Hepatocyte (in vitro differentiated cells): ENCODE data around the gene BCAS1. TPM values are rescaled to one million over a fixed set of nuclear protein-coding genes. Genes with fewer than 3 reads are reported as not detected.

Experiments
- DNase-seq: peaks from one replicate; pipeline ENCODE4 v3.0.0-alpha.2; 2016; ENCODE audit warnings: low spot score
- H2AFZ ChIP-seq: fragments of 200-600 bp; sonication (generic); 2 replicates; pipeline ENCODE4 v1.6.0; 2016; ENCODE audit warnings: antibody characterized with exemption, mild to moderate bottlenecking
- H3K27ac ChIP-seq: fragments of 200-600 bp; sonication (generic); 2 replicates; pipeline ENCODE4 v1.5.1; 2016; ENCODE audit warnings: mild to moderate bottlenecking
- H3K27me3 ChIP-seq: fragments of 200-600 bp; sonication (generic); 2 replicates; pipeline ENCODE4 v1.6.1; 2016
- H3K36me3 ChIP-seq: fragments of 200-600 bp; sonication (generic); replicated peaks from 2 replicates; pipeline ENCODE4 v1.5.1; 2016; ENCODE audit warnings: low read depth; ENCODE audit not compliant: insufficient read depth
- H3K4me1 ChIP-seq: fragments of 200-600 bp; sonication (generic); 2 replicates; pipeline ENCODE4 v1.5.1; 2016; ENCODE audit warnings: mild to moderate bottlenecking, moderate library complexity; ENCODE audit not compliant: insufficient read depth
- H3K4me2 ChIP-seq: fragments of 200-600 bp; sonication (generic); 2 replicates; pipeline ENCODE4 v1.6.0; 2016
- H3K4me3 ChIP-seq: fragments of 200-600 bp; sonication (generic); 2 replicates; pipeline ENCODE4 v1.5.1; 2016; ENCODE audit warnings: mild to moderate bottlenecking
- H3K79me2 ChIP-seq: fragments of 200-600 bp; sonication (generic); 2 replicates; pipeline ENCODE4 v1.6.0; 2017; ENCODE audit warnings: mild to moderate bottlenecking
- H3K9me2 ChIP-seq: fragments of 200-600 bp; sonication (generic); replicated peaks from 2 replicates; pipeline ENCODE4 v1.6.0; 2017; ENCODE audit warnings: mild to moderate bottlenecking; ENCODE audit not compliant: insufficient read depth
- H3K9me3 ChIP-seq: fragments of 200-600 bp; sonication (generic); 2 replicates; pipeline ENCODE4 v1.5.1; 2016; ENCODE audit warnings: low read depth, mild to moderate bottlenecking
- H4K20me1 ChIP-seq: fragments of 200-600 bp; sonication (generic); 2 replicates; pipeline ENCODE4 v1.6.0; 2016; ENCODE audit warnings: mild to moderate bottlenecking; ENCODE audit not compliant: insufficient read depth, poor library complexity, severe bottlenecking
- CTCF ChIP-seq: fragments of 200-600 bp; sonication (generic); IDR thresholded peaks from 2 replicates; pipeline ENCODE4 v1.5.1; 2016; ENCODE audit warnings: antibody characterized with exemption, mild to moderate bottlenecking; ENCODE audit not compliant: poor library complexity
- EZH2 ChIP-seq: fragments of 200-600 bp; sonication (generic); IDR thresholded peaks from 2 replicates; pipeline ENCODE4 v1.6.1; 2016; ENCODE audit warnings: antibody characterized with exemption, mild to moderate bottlenecking, borderline replicate concordance
- EZH2phosphoT487 ChIP-seq: fragments of 200-600 bp; sonication (generic); IDR thresholded peaks from one replicate; pipeline ENCODE4 v1.6.1; 2018; ENCODE audit warnings: antibody characterized with exemption, mild to moderate bottlenecking, low read depth, moderate library complexity; ENCODE audit not compliant: unreplicated experiment, severe bottlenecking
- WGBS: methylation state at CpG from one replicate; pipeline ENCODE4 v1.1.6; 2016; ENCODE audit warnings: low lambda C conversion rate; ENCODE audit errors: missing lambda C conversion rate; 5-methylcytosine and 5-hydroxymethylcytosine counted together
- polyA plus RNA-seq: library from polyadenylated mRNA; unstranded; fragments of >200 nt; fragmentation: Nextera tagmentation; extraction: Ambion mirVana; gene quantifications from 2 replicates; pipeline ENCODE4 v1.2.1, GENCODE V29; 2016
- total RNA-seq: library from RNA; depleted of rRNA; stranded (reverse); fragments of >200 nt; gene quantifications from 2 replicates; pipeline ENCODE4 v1.2.3, GENCODE V29; 2014

The BCAS1 gene
- total and polyA plus RNA-seq, 2 experiments from 2014 or later: 4.9 to 9.8 TPM

GRCh38 chr20:53962388-53962787 is 108.0 kb downstream of the BCAS1 start:
- Histone ChIP-seq H3K27me3 (no peaks in the 10 kb centered on the region), H4K20me1 (no peaks in the 10 kb centered on the region), H2AFZ (no peak overlapping the region), H3K4me3 (no peak overlapping the region), H3K4me2 (no peak overlapping the region), H3K4me1 (peaks cover 9% of the 10 kb centered on the region), H3K36me3 (no peaks in the 10 kb centered on the region), H3K9me2 (no peaks in the 10 kb centered on the region), H3K9me3 (no peaks in the 10 kb centered on the region), H3K79me2 (no peaks in the 10 kb centered on the region), H3K27ac (no peak overlapping the region)
- no peak for DNase-seq
- WGBS: 98% methylated on average over 3 of the region's 3 CpGs
- TF ChIP-seq EZH2 (no peak), CTCF (no peak), EZH2phosphoT487 (no peak)

- H3K36me3 ChIP-seq: no peaks in the 10 kb centered on the region
- H3K4me1 ChIP-seq: peaks cover 9% of the 10 kb centered on the region
- TF ChIP-seq EZH2: no peak
- TF ChIP-seq EZH2phosphoT487: no peak
- TF ChIP-seq CTCF: no peak
- no peaks in the 10 kb centered on the region for H4K20me1 ChIP-seq
- H3K27ac ChIP-seq: no peak overlapping the region
- H3K9me2 ChIP-seq: no peaks in the 10 kb centered on the region
- H3K79me2 ChIP-seq: no peaks in the 10 kb centered on the region
- H3K4me3 ChIP-seq: no peak overlapping the region
- no peaks in the 10 kb centered on the region for H3K9me3 ChIP-seq
- H2AFZ ChIP-seq: no peak overlapping the region
- no peaks in the 10 kb centered on the region for H3K27me3 ChIP-seq
- no peak for DNase-seq
- 70% methylated on average over 4 of the region's 4 CpGs for WGBS
- H3K4me2 ChIP-seq: no peak overlapping the region
These were observed 108.9 kb downstream of the BCAS1 start for GRCh38 chr20:53961527-53961926.

- no peak overlapping the region for H3K27ac ChIP-seq
- no peaks in the 10 kb centered on the region for H4K20me1 ChIP-seq
- H3K79me2 ChIP-seq: no peaks in the 10 kb centered on the region
- H3K4me2 ChIP-seq: no peak overlapping the region
- WGBS: 68% methylated on average over 2 of the region's 2 CpGs
- H3K36me3 ChIP-seq: no peaks in the 10 kb centered on the region
- no peaks in the 10 kb centered on the region for H3K9me2 ChIP-seq
- H3K4me1 ChIP-seq: peaks cover 9% of the 10 kb centered on the region
- no peaks in the 10 kb centered on the region for H3K27me3 ChIP-seq
- TF ChIP-seq EZH2phosphoT487 (no peak), CTCF (no peak), EZH2 (no peak)
- H3K9me3 ChIP-seq: no peaks in the 10 kb centered on the region
- H2AFZ ChIP-seq: no peak overlapping the region
- no peak overlapping the region for H3K4me3 ChIP-seq
- no peak for DNase-seq
These were observed 109.7 kb downstream of the BCAS1 start for GRCh38 chr20:53960579-53961272.
